Hematopoietic multipotent progenitor cell treated with erythropoietin and hydrocortisone succinate and interleukin-3 and kit ligand, for 4 days (in vitro differentiated cells): ENCODE measurements around the gene CD44.
A peak's percentile ranks its signal among the peaks of the same experiment; 100 is the strongest.

ENCODE experiments used
- DNase-seq: peaks from one replicate; pipeline ENCODE4 v3.0.0-alpha.2; 2015

Gene CD44

DNA sequence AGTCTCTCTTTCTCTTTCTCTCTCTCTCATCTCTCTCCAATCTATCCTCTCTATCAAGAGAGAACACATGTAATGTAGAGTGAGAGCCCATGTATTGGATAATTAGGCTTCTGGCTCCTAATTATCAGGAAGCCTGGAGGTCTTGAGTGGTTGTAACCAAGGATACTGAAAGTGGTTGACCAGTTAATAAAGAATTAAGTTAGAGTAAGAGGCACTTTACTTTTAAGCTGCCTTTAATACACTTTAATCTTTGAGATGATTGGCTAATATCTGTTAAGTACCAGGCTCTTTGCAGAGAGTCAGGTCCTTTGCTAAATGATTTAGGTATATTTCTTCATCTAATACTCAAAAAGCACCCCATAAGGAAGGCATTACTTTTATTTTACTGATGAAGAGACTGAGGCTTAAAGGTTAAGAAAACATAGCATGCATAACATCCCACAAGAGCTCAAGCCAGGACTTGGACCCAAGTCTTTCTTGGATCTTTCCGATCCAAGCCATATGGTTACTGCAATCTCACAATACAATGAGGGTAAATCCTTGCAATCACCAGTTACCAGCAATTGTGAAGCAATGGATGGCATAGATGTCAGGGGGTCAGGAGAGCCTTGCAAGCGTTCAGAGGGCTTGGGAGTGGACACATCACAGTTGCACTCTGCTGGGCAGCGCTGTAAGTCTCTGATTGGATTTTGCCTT is 22.1 kb downstream of the CD44 start:
- no peak for DNase-seq

DNA sequence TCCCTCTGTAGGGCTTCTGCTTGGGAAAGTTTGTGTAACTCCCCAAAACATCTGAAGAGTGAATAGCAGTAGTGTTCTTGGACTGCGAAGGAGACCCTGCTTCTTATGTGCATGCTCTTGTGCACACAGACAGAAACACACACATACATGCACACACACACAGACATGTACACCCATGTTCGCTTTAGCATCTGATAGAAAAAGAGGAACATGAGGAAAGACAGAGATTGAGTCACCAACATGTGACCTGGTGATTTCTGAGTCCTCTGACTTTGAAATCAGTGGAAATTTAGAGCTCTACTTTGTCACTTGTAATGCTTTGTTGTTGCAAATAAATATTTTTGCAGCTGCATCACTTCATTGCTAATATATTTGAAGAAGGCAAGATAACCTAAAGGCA is 23.8 kb downstream of the CD44 start:
- peak; percentile 74 for DNase-seq

DNA sequence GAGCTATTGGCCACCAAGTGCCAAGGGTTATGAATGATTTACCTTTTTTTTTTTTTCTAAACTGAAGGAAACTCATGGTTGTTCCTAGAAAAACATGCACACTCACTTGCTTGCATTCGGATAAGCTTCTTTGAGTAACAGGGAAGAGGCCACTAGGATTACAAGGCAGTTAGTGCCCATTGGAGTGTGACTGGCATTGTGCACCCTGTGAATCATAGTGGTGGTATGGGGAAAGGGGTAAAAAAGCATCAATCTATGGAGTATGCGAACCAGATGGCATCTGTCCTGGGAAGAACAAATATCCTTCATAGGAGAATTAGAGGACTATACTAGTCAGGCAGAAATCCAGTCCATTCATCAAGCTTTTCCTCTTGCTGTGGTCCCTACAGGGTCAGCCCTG is 24.2 kb downstream of the CD44 start:
- DNase-seq = no peak

DNA sequence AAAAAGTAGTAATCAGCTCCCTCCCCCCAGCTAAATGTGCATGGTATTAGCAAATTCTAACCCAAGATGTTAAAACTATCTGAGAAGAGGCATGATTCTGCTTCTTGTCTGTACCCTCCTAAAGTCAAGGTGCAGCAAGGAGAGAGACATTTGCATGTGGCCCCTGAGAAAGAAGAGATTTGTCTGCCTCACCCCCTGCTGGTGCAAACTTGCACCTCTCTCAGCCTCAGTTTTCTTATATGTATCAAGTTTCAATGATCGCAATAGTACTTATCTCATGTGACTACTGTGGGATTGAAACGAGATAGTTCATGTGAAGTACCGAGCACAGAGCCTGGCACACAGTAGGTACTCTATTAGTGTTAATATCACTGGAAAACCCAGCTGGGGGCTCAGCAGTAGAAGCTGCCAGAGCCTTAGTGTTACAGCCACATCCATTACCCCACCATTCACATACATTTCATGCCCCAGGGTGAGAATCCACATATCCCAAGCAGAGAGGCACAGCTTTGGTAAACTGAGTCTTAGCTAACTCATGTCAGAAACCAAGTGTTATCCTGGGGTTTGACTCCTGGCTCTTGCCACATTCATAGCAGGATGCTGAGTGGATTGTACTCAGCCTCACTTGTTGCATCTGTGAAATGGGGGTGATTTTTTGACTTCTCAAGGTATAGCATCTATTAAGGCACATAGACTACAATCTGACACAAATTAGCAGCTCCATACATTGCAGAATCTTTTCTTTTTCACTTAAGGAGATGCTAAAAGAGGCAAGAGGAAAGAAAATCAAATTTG is 24.9 kb downstream of the CD44 start:
- peak; percentile 38 for DNase-seq

DNA sequence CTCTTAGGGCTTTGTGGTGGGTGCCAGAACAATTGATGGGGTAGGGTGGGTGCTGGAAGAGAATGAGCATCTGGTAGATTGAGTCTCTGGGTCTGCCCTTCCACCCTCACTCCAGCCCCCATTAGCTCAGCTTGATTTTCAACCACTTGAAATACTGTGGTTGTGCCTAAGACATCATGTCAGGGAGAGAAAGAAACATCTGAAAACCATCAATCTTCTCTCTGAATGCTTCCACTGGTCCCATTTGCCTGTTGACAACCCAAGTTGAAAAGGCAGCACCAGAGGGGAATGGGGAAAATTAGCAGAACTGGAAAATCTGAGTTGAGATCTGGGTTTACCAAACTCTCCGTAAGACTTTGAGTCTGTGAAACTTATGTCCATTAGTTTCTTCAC is 26.1 kb downstream of the CD44 start:
- DNase-seq = no peak

DNA sequence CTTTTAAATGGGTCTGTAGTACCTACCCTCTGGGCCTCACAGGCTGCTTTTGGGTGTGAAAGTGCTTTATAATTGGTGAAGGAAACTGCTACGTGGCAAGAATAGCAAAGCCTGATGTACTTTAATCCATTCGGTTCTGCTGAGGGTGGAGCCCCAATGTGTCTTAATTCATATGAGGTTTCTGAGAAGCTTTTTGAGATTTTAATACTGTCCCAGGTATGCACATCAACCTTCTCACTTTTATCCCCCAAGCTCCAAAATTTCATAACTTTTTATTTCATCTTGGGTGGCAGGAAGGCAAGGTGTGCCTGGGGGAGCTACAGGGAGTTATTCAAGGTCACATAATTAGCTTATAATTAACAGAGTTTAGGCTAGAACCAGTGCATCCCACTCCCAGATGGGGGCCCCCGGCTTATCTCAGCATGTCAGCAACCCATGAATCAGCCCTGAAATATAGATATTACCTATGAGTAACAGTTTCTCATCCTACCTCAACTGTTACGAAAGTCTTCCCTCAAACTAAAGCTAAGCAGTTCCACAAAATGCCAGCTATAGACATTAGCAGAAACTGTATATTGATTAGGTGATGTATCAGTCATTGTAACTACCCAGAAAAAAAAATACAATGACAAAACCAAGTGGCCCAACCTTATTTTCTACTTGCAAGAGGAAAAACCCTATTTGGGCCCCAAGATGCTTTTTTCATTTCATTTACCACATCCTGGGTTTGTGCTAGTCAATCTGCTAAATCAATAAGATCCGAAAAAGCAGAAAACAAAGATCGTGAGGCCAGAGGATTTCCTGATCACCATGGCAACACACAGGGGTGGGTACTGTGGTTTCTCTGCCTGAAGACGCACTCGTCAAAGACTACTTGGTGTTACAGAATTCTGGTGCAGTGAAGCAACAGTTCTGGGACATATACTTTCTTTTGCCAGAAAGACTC is 26.7 kb downstream of the CD44 start:
- DNase-seq = peak; percentile 92

DNA sequence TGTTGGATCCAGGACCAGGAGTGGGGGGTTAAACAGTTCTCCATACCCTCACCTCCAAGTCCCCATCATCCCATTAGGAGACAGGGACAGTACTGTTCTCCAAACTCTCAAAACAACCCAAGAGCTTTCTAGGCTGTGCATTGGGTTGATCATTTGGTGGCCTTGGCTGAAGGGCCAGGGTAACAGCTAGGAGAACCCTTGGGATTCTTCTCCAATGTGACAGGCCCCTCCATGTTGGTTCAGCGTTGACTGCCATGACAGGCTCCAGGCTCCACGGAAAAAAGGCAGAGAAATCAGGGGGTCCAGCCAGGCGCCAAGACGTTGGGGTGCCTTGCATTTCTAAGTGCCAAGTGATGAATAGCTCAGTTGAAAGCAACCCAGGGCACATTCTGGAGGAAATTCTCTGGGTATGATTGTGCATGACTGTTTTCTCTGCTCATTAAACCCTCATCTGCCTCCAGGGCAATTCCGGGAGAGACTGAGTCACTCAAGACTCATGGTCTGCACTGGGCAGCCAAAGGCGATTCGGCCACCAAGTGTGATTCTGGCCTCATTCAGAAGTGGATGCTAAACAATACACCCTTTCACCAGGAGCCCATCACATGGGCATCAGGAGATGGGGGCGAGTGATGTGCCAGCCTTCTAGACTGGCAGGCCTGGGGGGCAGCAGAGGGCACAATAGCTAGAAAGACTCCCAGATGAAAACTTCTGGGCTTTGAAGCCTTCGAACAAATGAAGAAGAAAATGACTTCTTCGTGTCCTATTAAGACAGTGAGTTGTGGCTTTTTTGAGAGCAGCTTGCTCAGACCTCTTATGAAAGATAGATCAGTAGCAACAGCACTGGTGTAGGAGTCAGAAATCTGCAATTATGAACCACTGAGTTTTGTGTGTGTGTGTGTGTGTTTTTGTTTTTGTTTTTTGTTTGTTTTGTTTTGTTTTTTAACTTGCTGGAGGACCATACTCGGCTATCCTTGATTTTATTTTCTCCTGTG is 27.7 kb downstream of the CD44 start:
- DNase-seq = peak; percentile 22

DNA sequence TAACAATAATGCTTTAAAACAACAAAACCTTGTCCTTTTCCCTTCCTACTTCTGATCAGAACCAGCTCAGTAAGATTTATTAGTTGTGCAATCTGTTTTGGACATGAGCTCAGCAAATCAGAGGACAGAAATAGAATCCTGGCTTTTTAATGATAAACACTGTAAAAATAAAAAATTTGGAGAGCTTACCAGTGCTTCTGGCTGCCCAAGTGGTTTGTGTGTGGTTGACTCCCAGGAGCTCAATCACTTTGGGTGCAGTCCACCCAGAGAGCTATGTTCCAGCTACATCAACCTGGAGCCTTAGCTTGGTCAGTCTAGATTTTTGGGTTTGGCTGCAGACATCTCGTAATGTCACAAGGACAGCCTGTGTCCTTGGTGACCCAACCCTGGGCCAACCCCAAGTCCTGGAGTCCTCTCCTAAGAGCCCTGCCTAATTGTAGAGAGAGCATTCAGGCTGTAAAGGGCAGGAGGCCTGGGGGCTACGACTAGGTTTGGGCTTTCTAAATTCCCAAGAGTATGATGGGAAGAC is 28.5 kb downstream of the CD44 start:
- no peak for DNase-seq

DNA sequence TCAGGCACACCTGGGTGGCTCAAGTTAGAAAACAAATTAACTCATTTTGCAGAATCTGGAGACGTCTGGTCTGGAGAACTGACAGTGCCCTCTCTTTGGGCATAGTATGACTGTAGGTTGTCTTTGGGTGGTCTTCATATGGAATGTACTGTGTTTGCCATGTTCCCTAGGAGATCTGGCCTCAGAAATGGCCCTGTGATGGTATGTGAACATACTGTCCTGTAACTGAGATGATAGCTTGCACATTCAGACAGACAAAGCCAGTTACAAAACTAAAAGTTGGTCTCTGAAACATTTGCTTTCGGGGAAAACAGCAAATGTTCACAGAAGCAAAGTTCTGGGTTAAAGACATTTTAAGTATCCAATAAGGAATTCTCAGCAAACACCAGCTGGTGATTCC is 29.7 kb downstream of the CD44 start:
- no peak for DNase-seq

DNA sequence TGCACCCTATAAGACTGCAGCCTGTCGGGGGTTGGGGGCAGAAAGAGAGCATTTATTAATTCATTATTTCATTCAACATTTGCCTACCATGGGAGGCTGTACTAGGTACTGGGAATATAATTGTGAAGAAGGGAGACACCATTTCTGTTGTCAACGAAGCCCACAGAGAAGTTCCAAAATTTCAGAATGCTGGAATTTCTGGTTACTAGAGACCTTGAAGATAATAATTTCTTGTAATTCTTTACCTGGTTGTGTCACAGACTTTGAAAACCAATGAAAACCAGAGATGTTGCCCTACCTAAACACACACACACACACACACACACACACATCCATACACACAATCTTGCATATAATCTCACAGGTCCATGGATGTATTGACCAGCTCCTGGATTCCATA is 30.1 kb downstream of the CD44 start:
- no peak for DNase-seq

DNA sequence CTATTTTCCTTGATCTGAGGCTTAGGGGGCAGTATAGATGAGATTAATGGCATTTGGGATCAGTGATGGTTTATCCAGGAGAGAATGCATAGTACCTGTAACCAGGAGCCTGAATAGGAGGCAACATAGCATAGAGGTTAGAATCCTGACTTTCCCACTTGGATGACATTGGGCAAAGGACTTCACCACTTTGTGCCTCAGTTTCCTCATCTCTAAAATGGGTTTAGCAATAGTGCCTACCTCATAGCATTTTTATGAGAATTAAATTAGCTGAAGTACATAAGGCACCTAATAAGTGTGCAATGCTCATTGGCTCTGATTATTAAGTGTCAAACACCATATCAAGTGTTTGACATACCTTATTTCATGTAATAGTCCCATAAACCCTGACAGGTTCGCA is 30.8 kb downstream of the CD44 start:
- DNase-seq = no peak

DNA sequence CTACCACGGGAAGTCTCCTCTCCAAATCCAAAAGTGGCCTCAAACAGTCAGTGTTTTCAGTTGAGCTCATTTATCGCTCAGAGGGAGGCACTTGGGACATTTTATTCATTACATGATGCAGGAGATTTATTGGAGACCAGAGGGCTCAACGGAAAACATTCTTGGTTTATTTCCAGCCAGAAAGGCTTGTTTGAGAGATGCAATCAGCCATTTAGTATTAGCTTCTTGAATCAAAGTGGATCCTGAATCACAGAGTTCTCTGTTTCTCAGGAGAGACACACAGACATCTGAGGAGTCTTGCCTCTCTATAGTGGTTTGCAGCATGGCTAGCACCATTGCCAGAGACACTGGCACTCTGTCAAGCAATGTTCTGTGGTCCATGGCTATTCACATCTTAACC is 31.5 kb downstream of the CD44 start:
- no peak for DNase-seq

DNA sequence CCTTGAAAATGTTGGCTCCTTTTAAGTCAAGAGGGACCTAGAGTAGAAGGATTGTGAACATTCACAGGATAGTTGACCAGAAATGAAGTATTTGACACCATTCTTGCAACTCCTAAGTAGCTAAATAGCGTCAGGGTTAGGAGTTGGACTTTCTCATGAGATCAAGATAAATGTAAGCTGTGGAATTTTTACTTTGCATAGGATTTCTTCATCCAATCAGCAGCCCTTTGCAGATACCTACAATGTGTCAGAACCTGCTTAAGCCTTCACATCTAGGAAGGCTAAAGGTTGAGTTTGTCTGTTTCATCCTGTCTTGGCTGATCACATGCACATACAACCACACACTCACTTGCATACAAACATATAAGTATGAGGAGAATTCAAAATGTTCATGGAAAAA is 32.3 kb downstream of the CD44 start:
- no peak for DNase-seq

DNA sequence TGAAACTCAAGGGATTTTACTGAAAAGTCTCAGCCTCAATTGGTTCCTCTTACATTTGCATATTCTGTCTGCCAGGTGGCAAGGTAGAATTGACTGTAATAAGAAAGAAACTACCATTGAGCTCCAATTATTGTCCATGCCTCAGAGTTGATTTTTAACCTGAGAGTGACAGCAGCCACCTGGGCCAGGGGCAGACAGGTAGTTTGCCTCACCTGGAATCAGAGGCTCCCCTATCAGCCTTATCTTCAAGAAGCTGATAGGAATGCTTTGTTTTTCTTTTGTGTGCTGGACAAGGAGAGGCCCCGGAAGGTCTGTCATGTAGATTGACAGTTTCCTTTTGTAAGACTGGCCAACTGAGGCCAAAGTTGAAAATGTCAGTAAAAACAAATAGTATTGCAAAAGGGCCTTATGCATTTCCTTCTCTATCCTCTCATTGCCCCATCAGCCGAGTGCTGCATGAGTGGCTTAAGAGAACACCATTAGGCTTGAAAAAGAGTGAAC is 34.1 kb downstream of the CD44 start:
- peak; percentile 55 for DNase-seq

DNA sequence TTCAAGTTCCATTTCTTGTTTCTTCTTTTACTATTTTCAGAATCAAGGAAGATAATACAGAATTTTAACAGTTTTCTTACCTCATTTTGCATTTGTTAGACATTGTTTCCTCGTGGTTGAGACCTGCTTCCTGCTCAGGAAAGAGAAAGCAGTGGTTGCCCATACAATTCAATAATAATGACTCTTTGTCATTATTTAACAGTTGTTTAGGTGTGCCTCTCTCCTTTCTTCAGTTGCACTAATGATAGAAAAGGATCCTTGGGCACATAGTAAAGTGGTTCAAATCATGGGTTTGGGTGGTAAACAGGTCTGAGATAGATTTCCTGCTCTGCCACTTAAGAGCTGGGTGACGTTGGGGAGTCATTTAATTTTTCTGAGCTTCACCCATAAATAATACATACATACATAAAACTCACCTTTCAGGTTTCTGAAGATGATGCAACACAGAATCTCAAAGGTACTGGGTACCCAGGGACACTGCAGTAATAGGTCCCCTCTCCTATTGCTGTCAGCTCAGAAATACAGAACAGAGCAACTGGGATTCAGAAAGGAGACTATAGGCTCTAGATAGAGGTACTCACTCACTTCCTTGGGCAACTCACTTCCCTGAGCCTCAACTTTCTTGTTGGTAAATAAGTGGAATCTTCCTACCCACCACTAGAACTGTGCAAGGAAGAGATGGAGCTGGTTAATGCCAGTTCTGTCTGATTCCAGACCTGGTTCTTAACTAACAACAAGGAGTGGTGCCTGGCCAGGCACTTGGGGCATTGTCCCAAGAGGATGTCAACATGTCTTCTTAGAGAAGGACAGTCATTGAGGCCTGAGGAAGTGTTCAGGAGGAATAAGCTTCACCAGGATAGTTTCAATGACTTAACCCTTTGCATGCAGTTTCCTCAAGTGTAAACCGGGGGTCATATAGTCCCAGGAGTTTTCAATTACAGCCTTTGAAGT is 34.9 kb downstream of the CD44 start:
- DNase-seq = no peak

DNA sequence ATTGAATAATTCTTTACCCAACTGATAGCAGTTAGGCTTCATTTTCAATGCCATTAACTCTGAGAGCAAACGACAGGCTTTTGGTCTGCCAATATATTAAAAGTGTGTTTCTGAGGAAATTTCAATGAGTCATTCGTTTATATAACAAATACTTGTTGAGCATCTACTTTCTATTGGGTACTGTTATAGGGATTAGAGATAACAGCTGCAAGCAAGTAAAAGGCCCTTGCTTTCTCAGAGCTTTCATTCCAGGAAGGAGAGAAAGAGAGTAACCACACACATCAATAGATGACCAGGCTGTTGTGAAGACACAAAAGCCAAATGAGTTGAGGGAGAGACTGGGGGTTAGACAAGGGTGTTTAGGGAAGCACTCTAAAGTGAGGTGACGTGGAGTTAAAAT is 35.7 kb downstream of the CD44 start:
- DNase-seq = peak; percentile 41

DNA sequence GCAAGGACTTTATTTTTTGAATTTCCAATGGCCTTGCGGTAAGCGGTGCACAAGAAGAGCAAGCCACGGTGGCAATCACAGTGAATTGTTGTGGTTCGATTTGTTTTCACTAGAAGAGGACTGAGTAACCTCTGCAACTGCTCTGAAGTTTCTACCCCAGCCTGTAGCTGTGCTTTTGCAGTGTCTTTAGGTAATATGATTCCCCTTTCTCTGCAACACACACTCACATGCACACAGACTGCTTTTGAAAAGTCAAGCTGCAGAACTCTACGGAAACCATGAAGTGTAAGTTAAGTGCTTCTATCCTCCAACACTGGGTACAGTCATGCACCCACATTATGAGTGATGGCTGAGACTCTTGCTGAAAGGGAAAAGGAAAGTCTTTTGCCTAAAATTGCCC is 38.4 kb downstream of the CD44 start:
- no peak for DNase-seq

DNA sequence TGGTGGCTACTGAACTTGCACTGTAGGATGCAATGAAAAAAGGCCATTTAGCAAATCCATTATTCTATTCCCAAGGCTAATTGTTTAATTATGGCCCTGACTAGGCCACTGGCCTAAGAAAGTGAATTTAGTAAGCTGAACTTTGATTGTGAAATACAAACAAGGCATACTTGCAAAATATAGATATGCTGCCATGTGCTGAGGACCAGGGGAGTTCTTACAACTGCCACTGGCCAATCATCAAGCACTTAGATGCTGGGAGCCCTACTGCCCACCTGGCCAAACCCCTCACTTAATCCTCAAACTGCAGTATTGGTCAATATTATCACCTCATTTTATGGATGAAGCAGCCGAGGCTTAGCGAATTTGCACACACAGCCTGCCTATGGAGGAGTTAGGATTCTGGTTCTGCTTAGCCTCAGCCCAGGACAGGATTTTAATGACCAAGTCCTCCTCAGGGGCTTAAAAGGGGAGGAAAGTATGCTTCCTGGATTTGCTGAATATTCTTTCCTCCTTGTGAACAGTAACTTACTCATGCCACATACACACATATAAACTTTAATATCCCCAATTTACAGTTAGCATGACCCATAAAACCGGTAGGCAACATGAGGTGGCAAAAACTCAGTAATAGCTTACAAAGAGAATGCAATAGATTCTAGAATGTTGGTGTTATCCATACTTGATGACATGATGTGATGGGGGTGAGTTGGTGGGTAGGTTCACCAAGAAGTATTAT is 39.3 kb downstream of the CD44 start:
- DNase-seq = no peak

DNA sequence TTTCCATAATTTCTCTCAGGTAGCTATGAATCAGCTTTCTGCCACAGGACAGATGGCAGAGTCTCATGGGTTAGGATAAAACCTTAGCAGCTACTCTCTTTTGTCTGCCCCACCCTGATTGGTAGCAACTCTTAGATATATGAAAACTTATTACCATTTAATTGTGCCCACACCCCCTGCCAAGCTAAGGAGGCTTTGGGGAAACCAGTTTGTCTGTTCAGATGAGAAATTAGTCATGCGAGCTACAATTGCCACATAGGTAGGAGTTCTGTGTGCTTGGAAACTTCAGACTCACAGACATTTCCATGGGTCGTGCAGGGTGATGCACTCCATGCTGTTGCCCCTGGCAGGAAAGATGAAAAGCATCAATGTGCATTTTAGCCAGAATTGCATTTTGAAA is 39.9 kb downstream of the CD44 start:
- DNase-seq = no peak
